Effector memory CD4-positive, alpha-beta T cell (primary cell): ENCODE measurements around the gene BAD.
A peak's percentile ranks its signal among the peaks of the same experiment; 100 is the strongest.

ENCODE experiments used
- DNase-seq, 3 donors: peaks; one replicate each; pipeline ENCODE4 v3.0.0-alpha.2; 2020
- H3K27ac ChIP-seq: 2 replicates; pipeline ENCODE4 v1.7.0; 2013; ENCODE audit warnings: mild to moderate bottlenecking, low read length, moderate library complexity; ENCODE audit not compliant: insufficient read depth, poor library complexity, severe bottlenecking
- H3K27me3 ChIP-seq: replicated peaks from 2 replicates; pipeline ENCODE4 v1.7.0; 2013; ENCODE audit warnings: mild to moderate bottlenecking, low read length; ENCODE audit not compliant: insufficient read depth, control insufficient read depth, poor library complexity, severe bottlenecking
- H3K36me3 ChIP-seq: 2 replicates; pipeline ENCODE4 v1.7.0; 2013; ENCODE audit warnings: mild to moderate bottlenecking, low read length, moderate library complexity; ENCODE audit not compliant: control insufficient read depth, insufficient read depth
- H3K4me1 ChIP-seq: 2 replicates; pipeline ENCODE4 v1.7.0; 2013; ENCODE audit warnings: low read length, mild to moderate bottlenecking; ENCODE audit not compliant: control insufficient read depth, insufficient read depth, poor library complexity, severe bottlenecking
- H3K4me3 ChIP-seq: 2 replicates; pipeline ENCODE4 v1.7.0; 2013; ENCODE audit warnings: low read length, low read depth, mild to moderate bottlenecking; ENCODE audit not compliant: insufficient read depth, poor library complexity, severe bottlenecking
- H3K9me3 ChIP-seq: 2 replicates; pipeline ENCODE4 v1.7.0; 2013; ENCODE audit warnings: mild to moderate bottlenecking, low read length, moderate library complexity; ENCODE audit not compliant: control insufficient read depth

The BAD gene

GRCh38 chr11:64296236-64296635 is 11.8 kb upstream of the BAD start:
- DNase-seq = no peak
- Histone ChIP-seq H3K27me3 (peaks cover 78% of the 10 kb centered on the region), H3K9me3 (no peaks in the 10 kb centered on the region), H3K36me3 (no peaks in the 10 kb centered on the region), H3K4me3 (no peak overlapping the region), H3K4me1 (peaks cover 35% of the 10 kb centered on the region), H3K27ac (no peak overlapping the region)

- Histone ChIP-seq H3K4me1 (peaks cover 35% of the 10 kb centered on the region), H3K27ac (no peak overlapping the region), H3K27me3 (peaks cover 78% of the 10 kb centered on the region), H3K36me3 (no peaks in the 10 kb centered on the region), H3K4me3 (no peak overlapping the region), H3K9me3 (no peaks in the 10 kb centered on the region)
- no peak for DNase-seq
Observed at GRCh38 chr11:64295760-64296159, 11.3 kb upstream of the BAD start.

GRCh38 chr11:64294774-64295173 is 10.3 kb upstream of the BAD start:
- peaks cover 26% of the 10 kb centered on the region for H3K4me1 ChIP-seq
- no peaks in the 10 kb centered on the region for H3K9me3 ChIP-seq
- no peak for DNase-seq
- no peak overlapping the region for H3K27ac ChIP-seq
- peaks cover 72% of the 10 kb centered on the region for H3K27me3 ChIP-seq
- no peaks in the 10 kb centered on the region for H3K36me3 ChIP-seq
- no peak overlapping the region for H3K4me3 ChIP-seq

GRCh38 chr11:64292460-64293254 is 8.2 kb upstream of the BAD start:
- peak overlapping the region; percentile 42 for H3K4me3 ChIP-seq
- H3K27ac ChIP-seq = no peak overlapping the region
- H3K9me3 ChIP-seq = no peaks in the 10 kb centered on the region
- no peaks in the 10 kb centered on the region for H3K36me3 ChIP-seq
- no peak for DNase-seq
- H3K27me3 ChIP-seq = peaks cover 51% of the 10 kb centered on the region
- H3K4me1 ChIP-seq = peaks cover 11% of the 10 kb centered on the region

- no peak overlapping the region for H3K27ac ChIP-seq
- H3K36me3 ChIP-seq = no peaks in the 10 kb centered on the region
- no peaks in the 10 kb centered on the region for H3K9me3 ChIP-seq
- H3K4me1 ChIP-seq = peaks cover 11% of the 10 kb centered on the region
- DNase-seq = no peak
- peak overlapping the region; percentile 42 for H3K4me3 ChIP-seq
- peaks cover 43% of the 10 kb centered on the region for H3K27me3 ChIP-seq
Observed at GRCh38 chr11:64291752-64292459, 7.4 kb upstream of the BAD start.

GRCh38 chr11:64291262-64291751 is 6.8 kb upstream of the BAD start, which contains the start of gene KCNK4:
KCNK4 (plus strand) TSS chr11:64291302; CDS start chr11:64293019, 1,717 bp downstream.
- H3K9me3 ChIP-seq = no peaks in the 10 kb centered on the region
- peaks cover 12% of the 10 kb centered on the region for H3K4me1 ChIP-seq
- no peak within 1 kb of the TSS for H3K27ac ChIP-seq
- no peaks in the 10 kb centered on the region for H3K36me3 ChIP-seq
- H3K27me3 ChIP-seq = peaks cover 37% of the 10 kb centered on the region
- DNase-seq = no peak
- peak within 1 kb of the TSS; percentile 42 for H3K4me3 ChIP-seq

- Histone ChIP-seq H3K36me3 (no peaks in the 10 kb centered on the region), H3K27ac (no peak overlapping the region), H3K9me3 (no peaks in the 10 kb centered on the region), H3K4me3 (no peak overlapping the region), H3K27me3 (peaks cover 33% of the 10 kb centered on the region), H3K4me1 (peaks cover 17% of the 10 kb centered on the region)
- DNase-seq = no peak
Observed at GRCh38 chr11:64290352-64291261, 6.1 kb upstream of the BAD start.

GRCh38 chr11:64289002-64289564 is 4.6 kb upstream of the BAD start:
- Histone ChIP-seq H3K4me3 (no peak overlapping the region), H3K27ac (no peak overlapping the region), H3K27me3 (peaks cover 29% of the 10 kb centered on the region), H3K36me3 (no peaks in the 10 kb centered on the region), H3K9me3 (no peaks in the 10 kb centered on the region), H3K4me1 (peaks cover 20% of the 10 kb centered on the region)
- no peak for DNase-seq

GRCh38 chr11:64288353-64288750 is 3.9 kb upstream of the BAD start:
- Histone ChIP-seq H3K4me1 (peaks cover 25% of the 10 kb centered on the region), H3K27ac (no peak overlapping the region)

More at GRCh38 chr11:64288353-64288750, 3.9 kb upstream of the BAD start:
- DNase-seq = no peak
- peaks cover 29% of the 10 kb centered on the region for H3K27me3 ChIP-seq
- H3K36me3 ChIP-seq = no peaks in the 10 kb centered on the region
- H3K4me3 ChIP-seq = no peak overlapping the region
- no peaks in the 10 kb centered on the region for H3K9me3 ChIP-seq
